ENCODE data around the gene TPX2. TPM values are rescaled to one million over a fixed set of nuclear protein-coding genes. Genes with fewer than 3 reads are reported as not detected.

TPX2 gene
- total and polyA plus RNA-seq, 3 experiments from 2014 or later: 1.1 to 62.7 (median 60.3) TPM

GRCh38 chr20:31845300-31845863, 106.3 kb downstream of the TPX2 start, which contains the start of gene FOXS1:
TSS of gene FOXS1 (minus strand) at chr20:31845604. CDS start at chr20:31845542, 62 bp downstream.
- no peaks in the 10 kb centered on the region for H3K4me1 ChIP-seq (ENCODE audit: insufficient read depth, low read length)
- no peak within 1 kb of the TSS for H3K27ac ChIP-seq (ENCODE audit: low read depth, low read length)
- H3K9me3 Mint-ChIP-seq: no peaks in the 10 kb centered on the region
- H3K36me3 ChIP-seq (ENCODE audit: insufficient read depth, low read length): no peaks in the 10 kb centered on the region
- no peak within 1 kb of the TSS for H3K4me3 Mint-ChIP-seq
- H3K27ac Mint-ChIP-seq: peak within 1 kb of the TSS in 1 of 8 donors; percentile 29
- H3K4me1 Mint-ChIP-seq: no peaks in the 10 kb centered on the region
- no peaks in the 10 kb centered on the region for H3K27me3 ChIP-seq (ENCODE audit: insufficient read depth, low read length, poor library complexity, severe bottlenecking)
- ChIA-PET CTCF (interaction anchor here (4.5 kb wide), 1 partner anchor 22 kb away, joined by 34 read pairs; no protein-coding TSS in a partner anchor), POLR2A (no interaction called here)
- no peak for DNase-seq
- H3K4me3 ChIP-seq (ENCODE audit: low read length): no peak within 1 kb of the TSS
- no peaks in the 10 kb centered on the region for H3K36me3 Mint-ChIP-seq
- H3K27me3 Mint-ChIP-seq: peaks cover 7 to 18% of the 10 kb centered on the region in 2 donors
- no peaks in the 10 kb centered on the region for H3K9me3 ChIP-seq (ENCODE audit: low read length)

DNA sequence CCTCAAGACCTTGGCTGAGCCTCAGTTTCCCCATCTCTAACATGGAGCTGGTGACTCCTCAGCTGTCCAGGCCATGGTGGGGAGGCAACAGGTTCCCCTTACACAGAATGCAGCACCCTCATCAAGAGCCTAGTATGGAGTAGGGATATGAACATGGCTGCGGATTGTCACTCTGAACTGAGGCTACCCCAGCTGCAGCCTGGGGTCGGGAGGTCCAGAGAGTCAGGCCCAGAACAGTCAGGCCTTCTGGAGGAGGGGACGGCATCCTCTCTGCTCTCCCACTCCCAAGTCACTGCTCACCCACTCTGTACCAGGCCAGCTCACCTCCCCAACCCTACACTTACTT, 107.7 kb downstream of the TPX2 start:
- H3K9me3 ChIP-seq (ENCODE audit: low read length): no peaks in the 10 kb centered on the region
- H3K4me3 ChIP-seq (ENCODE audit: low read length): no peak overlapping the region
- no peaks in the 10 kb centered on the region for H3K36me3 ChIP-seq (ENCODE audit: insufficient read depth, low read length)
- CTCF ChIA-PET: interaction anchor here (0.8 to 4.5 kb wide), 13 partner anchors 9 to 227 kb away, joined by 3 to 34 read pairs (median 3); partner anchors contain the start of gene PDRG1
- POLR2A ChIA-PET: no interaction called here
- no peaks in the 10 kb centered on the region for H3K4me1 ChIP-seq (ENCODE audit: insufficient read depth, low read length)
- Mint-ChIP-seq H3K4me1 (no peaks in the 10 kb centered on the region), H3K4me3 (no peak overlapping the region), H3K27ac (peak overlapping the region in 1 of 8 donors; percentile 29), H3K36me3 (no peaks in the 10 kb centered on the region), H3K9me3 (no peaks in the 10 kb centered on the region), H3K27me3 (peaks cover 12 to 29% of the 10 kb centered on the region in 2 donors)
- H3K27ac ChIP-seq (ENCODE audit: low read depth, low read length): no peak overlapping the region
- no peak for DNase-seq
- H3K27me3 ChIP-seq (ENCODE audit: insufficient read depth, low read length, poor library complexity, severe bottlenecking): peaks cover 9% of the 10 kb centered on the region

DNA sequence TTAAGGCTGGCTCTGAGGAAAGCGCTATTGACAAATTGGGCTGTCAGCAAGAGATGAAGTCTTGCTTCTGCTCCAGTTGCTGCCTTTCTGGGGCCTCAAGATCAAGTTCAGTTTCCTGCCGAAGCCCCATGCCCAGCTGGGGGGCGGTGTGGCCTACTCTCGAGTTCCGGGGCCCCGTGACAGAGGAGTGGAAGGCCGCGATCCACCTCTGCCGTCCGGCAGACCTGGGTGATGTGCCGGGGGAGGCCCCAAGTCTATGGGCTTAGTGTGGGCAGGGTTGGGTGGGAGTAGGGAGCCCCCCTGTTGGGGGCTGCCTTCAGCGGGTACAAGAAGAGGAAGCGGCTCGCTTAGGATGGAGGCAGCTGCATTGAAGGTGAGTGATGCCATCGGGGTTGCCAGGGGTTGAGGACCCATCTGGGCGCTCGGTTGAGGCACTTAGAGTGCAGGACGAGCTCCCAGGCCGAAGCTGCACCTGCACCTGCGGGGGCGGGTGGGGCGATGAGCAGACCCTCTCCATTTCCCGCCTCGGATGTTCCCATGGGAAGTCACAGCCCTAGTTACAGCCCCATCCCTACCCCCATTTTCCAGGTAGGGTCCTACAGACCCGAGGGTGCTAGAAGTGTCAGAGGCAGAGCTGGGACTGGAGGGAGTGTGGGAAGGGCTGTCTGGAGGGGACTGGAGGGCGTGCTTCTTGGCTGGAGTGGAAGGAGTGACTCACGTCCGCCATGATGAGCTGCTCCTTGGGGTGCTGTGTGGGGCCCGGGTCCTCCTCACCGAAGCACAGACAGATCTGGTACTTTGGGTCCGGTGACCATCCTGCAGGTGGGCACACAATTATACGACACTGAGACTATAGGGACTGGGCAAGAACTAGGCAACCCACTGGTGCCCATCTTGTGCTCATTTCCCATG, 109.3 kb downstream of the TPX2 start:
- Mint-ChIP-seq H3K4me1 (no peaks in the 10 kb centered on the region), H3K27me3 (peaks cover 17 to 29% of the 10 kb centered on the region in 2 donors), H3K27ac (no peak overlapping the region), H3K36me3 (no peaks in the 10 kb centered on the region), H3K4me3 (no peak overlapping the region), H3K9me3 (no peaks in the 10 kb centered on the region)
- H3K27me3 ChIP-seq (ENCODE audit: insufficient read depth, low read length, poor library complexity, severe bottlenecking): peaks cover 9% of the 10 kb centered on the region
- no peaks in the 10 kb centered on the region for H3K36me3 ChIP-seq (ENCODE audit: insufficient read depth, low read length)
- CTCF ChIA-PET: interaction anchor here (0.9 to 4.5 kb wide), 4 partner anchors 12 to 183 kb away, joined by 3 to 34 read pairs (median 20); no protein-coding TSS in a partner anchor
- no peak for DNase-seq
- no peaks in the 10 kb centered on the region for H3K9me3 ChIP-seq (ENCODE audit: low read length)
- H3K4me3 ChIP-seq (ENCODE audit: low read length): no peak overlapping the region
- H3K27ac ChIP-seq (ENCODE audit: low read depth, low read length): no peak overlapping the region
- POLR2A ChIA-PET: no interaction called here
- H3K4me1 ChIP-seq (ENCODE audit: insufficient read depth, low read length): no peaks in the 10 kb centered on the region

DNA sequence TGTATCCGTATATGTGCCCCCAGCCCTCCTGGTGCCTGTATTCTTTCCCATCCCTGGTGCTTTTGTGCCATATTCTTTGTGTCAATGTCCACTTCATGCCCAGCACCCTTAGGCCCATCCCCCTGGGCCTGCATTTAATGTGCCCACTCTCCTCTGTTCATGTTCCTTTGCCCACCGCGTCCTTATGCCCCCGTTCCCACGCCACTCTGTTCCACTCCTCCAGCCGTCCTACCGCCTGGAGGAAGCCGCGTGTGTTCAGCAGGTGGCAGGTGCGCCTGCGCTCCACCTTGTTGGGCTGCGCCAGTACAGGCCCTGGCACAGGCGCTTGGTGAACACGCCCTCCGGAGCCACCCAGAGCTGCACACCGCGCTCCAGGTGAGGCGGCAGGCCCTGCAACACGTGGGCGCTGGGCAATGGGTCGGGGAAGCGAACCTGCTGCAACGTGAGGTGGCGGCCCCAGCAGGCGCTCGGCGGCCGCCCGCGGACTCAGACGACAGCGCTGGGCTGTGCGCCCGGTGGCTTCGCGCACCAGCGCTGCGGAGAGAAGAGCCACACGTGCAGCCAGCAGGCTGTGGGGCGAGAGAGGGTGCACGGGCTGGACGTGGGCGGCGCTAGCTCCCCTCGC, 110.3 kb downstream of the TPX2 start:
- Histone ChIP-seq H3K27me3 (ENCODE audit: insufficient read depth, low read length, poor library complexity, severe bottlenecking) (peaks cover 9% of the 10 kb centered on the region), H3K4me3 (ENCODE audit: low read length) (no peak overlapping the region), H3K9me3 (ENCODE audit: low read length) (no peaks in the 10 kb centered on the region), H3K36me3 (ENCODE audit: insufficient read depth, low read length) (no peaks in the 10 kb centered on the region), H3K27ac (ENCODE audit: low read depth, low read length) (no peak overlapping the region), H3K4me1 (ENCODE audit: insufficient read depth, low read length) (no peaks in the 10 kb centered on the region)
- no peak overlapping the region for H3K27ac Mint-ChIP-seq
- no peak overlapping the region for H3K4me3 Mint-ChIP-seq
- peaks cover 16 to 29% of the 10 kb centered on the region in 2 donors for H3K27me3 Mint-ChIP-seq
- ChIA-PET POLR2A (interaction anchor here (0.6 kb wide), 1 partner anchor 79 kb away, joined by 3 read pairs; no protein-coding TSS in a partner anchor), CTCF (interaction anchor here (1.1 to 4.1 kb wide), 3 partner anchors 11 to 33 kb away, joined by 3 to 21 read pairs (median 5); no protein-coding TSS in a partner anchor)
- no peaks in the 10 kb centered on the region for H3K9me3 Mint-ChIP-seq
- no peak for DNase-seq
- H3K4me1 Mint-ChIP-seq: no peaks in the 10 kb centered on the region
- H3K36me3 Mint-ChIP-seq: no peaks in the 10 kb centered on the region

Other genes with a start within 250 kb of the TPX2 start
- 100 to 1,000 TPM; 153 to 167 TPM for gene HM13, start 224.8 kb upstream of the TPX2 start, total RNA-seq
- 166 TPM for gene HM13, start 224.8 kb upstream of the TPX2 start, polyA plus RNA-seq
- gene ID1, start 134.0 kb upstream of the TPX2 start, total RNA-seq: under 1 TPM; 0.55 to 0.72 TPM
- gene ID1, start 134.0 kb upstream of the TPX2 start, polyA plus RNA-seq: 2.2 TPM
- gene COX4I2, start 101.4 kb upstream of the TPX2 start, total RNA-seq: not detected
- gene COX4I2, start 101.4 kb upstream of the TPX2 start, polyA plus RNA-seq: not detected
- gene BCL2L1, start 16.4 kb upstream of the TPX2 start, total RNA-seq: 100 to 1,000 TPM; 328 TPM
- gene BCL2L1, start 16.4 kb upstream of the TPX2 start, polyA plus RNA-seq: 32.1 TPM
- gene MYLK2, start 80.1 kb downstream of the TPX2 start, total RNA-seq: under 1 TPM; 0.13 to 0.24 TPM
- gene MYLK2, start 80.1 kb downstream of the TPX2 start, polyA plus RNA-seq: not detected
- not detected for gene FOXS1, start 106.3 kb downstream of the TPX2 start, total RNA-seq
- gene FOXS1, start 106.3 kb downstream of the TPX2 start, polyA plus RNA-seq: not detected
- gene DUSP15, start 131.2 kb downstream of the TPX2 start, total RNA-seq: not detected
- not detected for gene DUSP15, start 131.2 kb downstream of the TPX2 start, polyA plus RNA-seq
- gene TTLL9, start 131.3 kb downstream of the TPX2 start, total RNA-seq: not detected
- not detected for gene TTLL9, start 131.3 kb downstream of the TPX2 start, polyA plus RNA-seq
- 10 to 100 TPM; 23.9 TPM for gene PDRG1, start 212.8 kb downstream of the TPX2 start, total RNA-seq
- gene PDRG1, start 212.8 kb downstream of the TPX2 start, polyA plus RNA-seq: 22.4 TPM
- not detected for gene XKR7, start 228.9 kb downstream of the TPX2 start, total RNA-seq
- gene XKR7, start 228.9 kb downstream of the TPX2 start, polyA plus RNA-seq: 0.02 TPM